ENCODE measurements around the gene NUP98. TPM values are rescaled to one million over a fixed set of nuclear protein-coding genes. Genes with fewer than 3 reads are reported as not detected.

NUP98 gene
- total and polyA plus RNA-seq, 2 of the 13 experiments (the other 11 are each of a cell fraction or from before 2014, with no cell fraction given): 76.6 to 85.3 TPM

GRCh38 chr11:3807909-3808860 lies 10.8 kb upstream of the NUP98 start, which contains the start of gene PGAP2 (continued):
- TF ChIP-seq ZNF570 (CRISPR knock-in tag; IDR thresholded peaks at IDR 0.05; ENCODE audit: borderline replicate concordance): no peak
- no peak for TF ChIP-seq TBP (CRISPR knock-in tag; IDR thresholded peaks at IDR 0.05)
- no peak for TF ChIP-seq ZNF24 (IDR thresholded peaks at IDR 0.05)
- TF ChIP-seq NFKB2 (CRISPR knock-in tag; IDR thresholded peaks at IDR 0.05; ENCODE audit: borderline replicate concordance): peak; percentile 8; the same call in 1 of the 2 replicates
- TF ChIP-seq ZBTB7B (CRISPR knock-in tag; IDR thresholded peaks at IDR 0.05): no peak
- TF ChIP-seq HNF4A (CRISPR knock-in tag; IDR thresholded peaks at IDR 0.05): 0 out of 2 replicates have a peak, but pooled peaks have one; percentile 13
- TF ChIP-seq, protein P1, sequence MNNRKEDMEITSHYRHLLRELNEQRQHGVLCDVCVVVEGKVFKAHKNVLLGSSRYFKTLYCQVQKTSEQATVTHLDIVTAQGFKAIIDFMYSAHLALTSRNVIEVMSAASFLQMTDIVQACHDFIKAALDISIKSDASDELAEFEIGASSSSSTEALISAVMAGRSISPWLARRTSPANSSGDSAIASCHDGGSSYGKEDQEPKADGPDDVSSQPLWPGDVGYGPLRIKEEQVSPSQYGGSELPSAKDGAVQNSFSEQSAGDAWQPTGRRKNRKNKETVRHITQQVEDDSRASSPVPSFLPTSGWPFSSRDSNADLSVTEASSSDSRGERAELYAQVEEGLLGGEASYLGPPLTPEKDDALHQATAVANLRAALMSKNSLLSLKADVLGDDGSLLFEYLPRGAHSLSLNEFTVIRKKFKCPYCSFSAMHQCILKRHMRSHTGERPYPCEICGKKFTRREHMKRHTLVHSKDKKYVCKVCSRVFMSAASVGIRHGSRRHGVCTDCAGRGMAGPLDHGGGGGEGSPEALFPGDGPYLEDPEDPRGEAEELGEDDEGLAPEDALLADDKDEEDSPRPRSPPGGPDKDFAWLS (CRISPR knock-in tag; IDR thresholded peaks at IDR 0.05; ENCODE audit: borderline replicate concordance): no peak
- no peak for TF ChIP-seq ARNTL (CRISPR knock-in tag; IDR thresholded peaks at IDR 0.05)
- TF ChIP-seq ZNF781 (CRISPR knock-in tag; IDR thresholded peaks at IDR 0.05; ENCODE audit: borderline replicate concordance, not compliant biosample characterization): no peak
- no peak for TF ChIP-seq CHD2 (IDR thresholded peaks at IDR 0.05; ENCODE audit: low read depth, low read length)
- TF ChIP-seq, protein P2, sequence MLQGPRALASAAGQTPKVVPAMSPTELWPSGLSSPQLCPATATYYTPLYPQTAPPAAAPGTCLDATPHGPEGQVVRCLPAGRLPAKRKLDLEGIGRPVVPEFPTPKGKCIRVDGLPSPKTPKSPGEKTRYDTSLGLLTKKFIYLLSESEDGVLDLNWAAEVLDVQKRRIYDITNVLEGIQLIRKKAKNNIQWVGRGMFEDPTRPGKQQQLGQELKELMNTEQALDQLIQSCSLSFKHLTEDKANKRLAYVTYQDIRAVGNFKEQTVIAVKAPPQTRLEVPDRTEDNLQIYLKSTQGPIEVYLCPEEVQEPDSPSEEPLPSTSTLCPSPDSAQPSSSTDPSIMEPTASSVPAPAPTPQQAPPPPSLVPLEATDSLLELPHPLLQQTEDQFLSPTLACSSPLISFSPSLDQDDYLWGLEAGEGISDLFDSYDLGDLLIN (CRISPR knock-in tag; IDR thresholded peaks at IDR 0.05; ENCODE audit: borderline replicate concordance): peak; percentile 69; the same call in 1 of the 2 replicates
- TF ChIP-seq, protein P3, sequence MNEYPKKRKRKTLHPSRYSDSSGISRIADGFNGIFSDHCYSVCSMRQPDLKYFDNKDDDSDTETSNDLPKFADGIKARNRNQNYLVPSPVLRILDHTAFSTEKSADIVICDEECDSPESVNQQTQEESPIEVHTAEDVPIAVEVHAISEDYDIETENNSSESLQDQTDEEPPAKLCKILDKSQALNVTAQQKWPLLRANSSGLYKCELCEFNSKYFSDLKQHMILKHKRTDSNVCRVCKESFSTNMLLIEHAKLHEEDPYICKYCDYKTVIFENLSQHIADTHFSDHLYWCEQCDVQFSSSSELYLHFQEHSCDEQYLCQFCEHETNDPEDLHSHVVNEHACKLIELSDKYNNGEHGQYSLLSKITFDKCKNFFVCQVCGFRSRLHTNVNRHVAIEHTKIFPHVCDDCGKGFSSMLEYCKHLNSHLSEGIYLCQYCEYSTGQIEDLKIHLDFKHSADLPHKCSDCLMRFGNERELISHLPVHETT (CRISPR knock-in tag; conservative IDR thresholded peaks at IDR 0.05): no peak
- peak; percentile 65 for TF ChIP-seq RBFOX2 (IDR thresholded peaks at IDR 0.05; ENCODE audit: low read depth, low read length)
- no peak for TF ChIP-seq ZFAT (CRISPR knock-in tag; conservative IDR thresholded peaks at IDR 0.05)
- TF ChIP-seq IRX3 (CRISPR knock-in tag; IDR thresholded peaks at IDR 0.05; ENCODE audit: borderline replicate concordance, low read depth): no peak
- TF ChIP-seq ZBTB14 (CRISPR knock-in tag; IDR thresholded peaks at IDR 0.05): no peak
- TF ChIP-seq ZNF619 (CRISPR knock-in tag; IDR thresholded peaks at IDR 0.05): peak; percentile 20
- no peak for TF ChIP-seq TCF7 (IDR thresholded peaks at IDR 0.05; ENCODE audit: low read depth)
- TF ChIP-seq RARG (CRISPR knock-in tag; IDR thresholded peaks at IDR 0.05; ENCODE audit: low read depth): no peak
- TF ChIP-seq, protein P4, sequence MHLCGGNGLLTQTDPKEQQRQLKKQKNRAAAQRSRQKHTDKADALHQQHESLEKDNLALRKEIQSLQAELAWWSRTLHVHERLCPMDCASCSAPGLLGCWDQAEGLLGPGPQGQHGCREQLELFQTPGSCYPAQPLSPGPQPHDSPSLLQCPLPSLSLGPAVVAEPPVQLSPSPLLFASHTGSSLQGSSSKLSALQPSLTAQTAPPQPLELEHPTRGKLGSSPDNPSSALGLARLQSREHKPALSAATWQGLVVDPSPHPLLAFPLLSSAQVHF (CRISPR knock-in tag; IDR thresholded peaks at IDR 0.05): peak; percentile 42; the same call in 1 of the 2 replicates
- TF ChIP-seq, protein P5, sequence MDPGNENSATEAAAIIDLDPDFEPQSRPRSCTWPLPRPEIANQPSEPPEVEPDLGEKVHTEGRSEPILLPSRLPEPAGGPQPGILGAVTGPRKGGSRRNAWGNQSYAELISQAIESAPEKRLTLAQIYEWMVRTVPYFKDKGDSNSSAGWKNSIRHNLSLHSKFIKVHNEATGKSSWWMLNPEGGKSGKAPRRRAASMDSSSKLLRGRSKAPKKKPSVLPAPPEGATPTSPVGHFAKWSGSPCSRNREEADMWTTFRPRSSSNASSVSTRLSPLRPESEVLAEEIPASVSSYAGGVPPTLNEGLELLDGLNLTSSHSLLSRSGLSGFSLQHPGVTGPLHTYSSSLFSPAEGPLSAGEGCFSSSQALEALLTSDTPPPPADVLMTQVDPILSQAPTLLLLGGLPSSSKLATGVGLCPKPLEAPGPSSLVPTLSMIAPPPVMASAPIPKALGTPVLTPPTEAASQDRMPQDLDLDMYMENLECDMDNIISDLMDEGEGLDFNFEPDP (CRISPR knock-in tag; conservative IDR thresholded peaks at IDR 0.05): no peak
